GM12874 (cell line): ENCODE measurements around the gene DIAPH3.

Experiments
- TF ChIP-seq, protein P1 (sequence below): IDR thresholded peaks from 2 replicates; pipeline ENCODE4 v1.5.1; 2011; ENCODE audit warnings: low read depth, mild to moderate bottlenecking, control low read depth, low read length, moderate library complexity; ENCODE audit not compliant: insufficient read depth

DIAPH3 gene

DNA sequence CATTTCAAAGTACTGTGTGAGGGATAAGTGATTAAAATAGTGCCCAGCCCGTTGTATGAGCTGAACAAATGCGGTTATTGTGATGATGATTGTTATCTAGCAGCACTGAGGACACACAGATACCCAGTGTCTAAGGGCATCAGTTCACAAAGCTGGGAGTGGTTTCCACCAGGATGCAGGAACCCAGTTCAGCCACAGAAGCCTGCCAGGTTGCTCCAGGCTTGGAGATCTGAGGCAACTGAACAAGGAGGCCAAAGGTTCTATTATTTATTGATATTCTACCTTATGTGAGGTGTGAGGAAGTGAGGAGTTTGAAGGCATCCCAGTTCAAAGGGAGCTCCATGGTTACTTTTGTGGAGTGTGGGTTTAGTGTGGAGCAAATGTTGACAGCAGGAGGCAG is 13.2 kb downstream of the DIAPH3 start:
- TF ChIP-seq, protein P1, sequence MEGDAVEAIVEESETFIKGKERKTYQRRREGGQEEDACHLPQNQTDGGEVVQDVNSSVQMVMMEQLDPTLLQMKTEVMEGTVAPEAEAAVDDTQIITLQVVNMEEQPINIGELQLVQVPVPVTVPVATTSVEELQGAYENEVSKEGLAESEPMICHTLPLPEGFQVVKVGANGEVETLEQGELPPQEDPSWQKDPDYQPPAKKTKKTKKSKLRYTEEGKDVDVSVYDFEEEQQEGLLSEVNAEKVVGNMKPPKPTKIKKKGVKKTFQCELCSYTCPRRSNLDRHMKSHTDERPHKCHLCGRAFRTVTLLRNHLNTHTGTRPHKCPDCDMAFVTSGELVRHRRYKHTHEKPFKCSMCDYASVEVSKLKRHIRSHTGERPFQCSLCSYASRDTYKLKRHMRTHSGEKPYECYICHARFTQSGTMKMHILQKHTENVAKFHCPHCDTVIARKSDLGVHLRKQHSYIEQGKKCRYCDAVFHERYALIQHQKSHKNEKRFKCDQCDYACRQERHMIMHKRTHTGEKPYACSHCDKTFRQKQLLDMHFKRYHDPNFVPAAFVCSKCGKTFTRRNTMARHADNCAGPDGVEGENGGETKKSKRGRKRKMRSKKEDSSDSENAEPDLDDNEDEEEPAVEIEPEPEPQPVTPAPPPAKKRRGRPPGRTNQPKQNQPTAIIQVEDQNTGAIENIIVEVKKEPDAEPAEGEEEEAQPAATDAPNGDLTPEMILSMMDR = no peak

DNA sequence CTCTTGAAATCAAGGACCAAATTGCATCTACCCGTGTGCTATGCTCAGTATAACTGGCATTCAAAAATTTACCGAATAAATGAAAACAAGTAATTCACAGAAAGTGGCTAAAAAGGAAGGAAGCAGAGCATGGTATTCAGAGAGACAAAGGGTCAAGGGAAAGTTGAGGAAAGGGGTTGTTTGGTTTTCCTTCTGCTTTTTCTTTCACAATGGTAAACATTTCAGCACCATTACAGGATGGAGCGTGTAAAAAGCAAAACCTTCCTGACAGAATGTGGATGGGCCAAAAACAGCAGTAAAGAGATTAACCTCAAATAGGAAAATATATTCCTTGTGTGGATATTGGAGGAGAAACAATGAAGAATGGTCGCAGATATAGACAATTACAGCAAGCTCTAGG is 14.8 kb downstream of the DIAPH3 start:
- TF ChIP-seq, protein P1 = no peak

DNA sequence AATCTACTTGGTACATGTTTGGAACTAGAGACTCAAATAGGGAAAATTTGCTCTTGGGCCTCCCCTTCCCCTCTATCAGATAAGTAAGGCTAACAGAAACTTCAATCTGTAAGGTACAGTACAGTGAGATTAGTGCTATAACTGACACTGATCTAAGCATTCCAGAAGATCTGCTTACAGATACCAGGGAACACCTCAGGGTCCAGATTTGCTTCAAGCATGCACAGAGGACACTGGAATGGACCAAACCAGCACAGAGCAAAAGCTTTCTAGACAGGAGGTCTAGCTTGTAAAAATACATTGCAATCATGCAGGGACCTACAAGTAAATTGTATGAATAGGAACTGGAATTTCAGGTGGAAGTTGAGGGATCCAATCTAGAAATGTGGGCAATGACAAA is 16.4 kb downstream of the DIAPH3 start:
- TF ChIP-seq, protein P1 = no peak

DNA sequence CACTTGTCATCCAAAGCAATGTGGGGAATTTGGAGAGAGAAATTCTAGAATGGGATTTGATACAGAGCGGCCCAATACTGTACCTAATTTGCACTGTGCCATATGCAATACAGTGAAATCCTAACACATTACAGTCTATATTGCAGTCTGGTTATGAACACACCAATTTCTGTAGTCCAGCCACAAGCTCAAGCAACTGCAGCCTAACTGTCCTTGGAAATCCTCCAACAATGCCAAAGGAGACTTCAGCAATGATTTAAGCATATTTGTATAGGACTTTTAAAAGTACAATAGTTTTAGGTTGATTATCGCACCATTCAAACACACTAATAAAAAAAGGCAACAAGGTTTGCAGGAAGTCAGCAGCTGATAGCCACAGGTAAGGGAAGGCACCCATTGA is 17.3 kb downstream of the DIAPH3 start:
- TF ChIP-seq, protein P1 = no peak

DNA sequence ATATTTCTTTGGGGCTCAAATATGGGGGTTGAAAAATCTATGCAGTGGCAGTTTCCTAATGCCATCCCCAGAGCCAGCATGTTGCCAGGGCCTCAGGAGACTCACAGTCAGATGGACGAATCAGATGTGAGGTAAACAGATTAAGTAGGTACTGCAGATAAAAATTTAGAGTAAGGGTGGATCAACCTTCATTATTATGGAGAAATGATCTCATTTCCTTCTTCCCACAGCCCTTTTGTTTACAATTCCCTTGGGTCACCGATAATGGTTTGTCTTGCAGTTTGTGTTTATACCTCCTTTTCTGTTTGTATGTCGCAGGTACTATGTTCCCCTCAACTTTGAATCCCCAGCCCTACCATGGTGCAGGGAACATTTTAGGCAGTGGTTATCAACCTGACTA is 20.0 kb downstream of the DIAPH3 start:
- TF ChIP-seq, protein P1 = no peak

DNA sequence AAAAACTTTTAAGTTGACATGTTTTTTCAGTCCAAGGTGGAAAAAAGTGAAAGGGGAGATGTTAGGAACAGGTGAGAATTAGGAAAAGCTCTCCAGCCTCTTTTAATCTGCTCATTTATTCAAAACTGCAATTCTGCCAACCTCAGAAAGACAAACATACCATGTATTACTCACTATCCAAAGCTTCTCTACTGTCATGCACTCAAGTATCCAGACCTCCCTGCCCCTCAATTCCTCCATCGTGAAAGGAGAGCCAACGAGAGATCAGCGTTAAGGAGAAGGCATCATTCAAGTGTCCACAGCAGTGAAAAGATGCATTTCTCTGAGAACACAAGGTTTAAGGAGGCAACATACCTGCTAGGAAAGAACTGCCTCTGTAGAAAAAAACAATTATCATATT is 24.5 kb downstream of the DIAPH3 start:
- TF ChIP-seq, protein P1 = no peak

DNA sequence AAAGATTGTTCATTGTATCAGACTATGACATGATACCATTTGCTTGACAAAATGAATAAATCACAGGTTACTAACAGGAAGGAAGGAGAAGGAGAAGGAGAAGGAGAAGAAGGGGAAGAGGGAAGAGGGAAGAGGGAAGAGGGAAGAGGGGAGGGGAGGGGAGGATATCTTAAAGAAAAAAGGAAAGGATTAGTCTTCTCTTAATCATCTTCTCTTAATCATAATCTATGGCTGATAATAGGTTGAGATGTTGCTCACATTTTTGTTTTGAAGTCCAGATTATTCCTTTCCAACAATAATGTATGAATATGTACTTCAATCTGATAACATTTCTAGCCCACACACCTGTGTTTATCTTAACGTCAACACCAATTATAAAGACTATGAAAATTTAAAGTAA is 25.1 kb downstream of the DIAPH3 start:
- TF ChIP-seq, protein P1 = no peak
